Measurements from ENCODE around the gene ASTL.
A peak's percentile ranks its signal among the peaks of the same experiment; 100 is the strongest.

The ASTL gene

GRCh38 chr2:96146153-96146880 lies 8.0 kb upstream of the ASTL start:
- TF ChIP-seq ESRRG (CRISPR knock-in tag; IDR thresholded peaks at IDR 0.05) (no peak), RARB (CRISPR knock-in tag; IDR thresholded peaks at IDR 0.05) (no peak), ARNTL (CRISPR knock-in tag; IDR thresholded peaks at IDR 0.05; ENCODE audit: borderline replicate concordance, low read depth) (no peak), ZFP3 (CRISPR knock-in tag; IDR thresholded peaks at IDR 0.05) (no peak), OSR1 (CRISPR knock-in tag; IDR thresholded peaks at IDR 0.05) (no peak), GLIS3 (CRISPR knock-in tag; IDR thresholded peaks at IDR 0.05) (no peak), SNAI2 (CRISPR knock-in tag; IDR thresholded peaks at IDR 0.05) (no peak), CSRNP3 (CRISPR knock-in tag; IDR thresholded peaks at IDR 0.05) (no peak)
- peak; percentile 55 for ATAC-seq

- TF ChIP-seq ZFP30 (CRISPR knock-in tag; IDR thresholded peaks at IDR 0.05) (no peak), CSRNP3 (CRISPR knock-in tag; IDR thresholded peaks at IDR 0.05) (no peak), PATZ1 (CRISPR knock-in tag; IDR thresholded peaks at IDR 0.05; ENCODE audit: borderline replicate concordance) (no peak), ARNTL (CRISPR knock-in tag; IDR thresholded peaks at IDR 0.05; ENCODE audit: borderline replicate concordance, low read depth) (no peak), TCF4 (CRISPR knock-in tag; IDR thresholded peaks at IDR 0.05; ENCODE audit: borderline replicate concordance) (no peak), ZNF8 (CRISPR knock-in tag; IDR thresholded peaks at IDR 0.05) (no peak), CSDC2 (CRISPR knock-in tag; IDR thresholded peaks at IDR 0.05) (no peak), ZNF70 (CRISPR knock-in tag; IDR thresholded peaks at IDR 0.05) (no peak), TOX (CRISPR knock-in tag; IDR thresholded peaks at IDR 0.05; ENCODE audit: borderline replicate concordance) (no peak), PPARA (CRISPR knock-in tag; IDR thresholded peaks at IDR 0.05; ENCODE audit: borderline replicate concordance) (no peak), ZFP3 (CRISPR knock-in tag; IDR thresholded peaks at IDR 0.05) (no peak), CREB5 (CRISPR knock-in tag; IDR thresholded peaks at IDR 0.05; ENCODE audit: low read depth) (no peak), ZC3H10 (CRISPR knock-in tag; IDR thresholded peaks at IDR 0.05) (no peak), BACH2 (CRISPR knock-in tag; IDR thresholded peaks at IDR 0.05; ENCODE audit: borderline replicate concordance) (no peak), RARB (CRISPR knock-in tag; IDR thresholded peaks at IDR 0.05) (no peak)
- no peak for ATAC-seq
Observed at GRCh38 chr2:96145848-96146152, 7.5 kb upstream of the ASTL start.

GRCh38 chr2:96145036-96145847 lies 6.9 kb upstream of the ASTL start, which contains the start of gene DUSP2:
Gene DUSP2, minus strand, starts transcription at chr2:96145440. Its CDS starts 86 bp downstream, at chr2:96145354.
- ATAC-seq, result no peak
- TF ChIP-seq ARNTL (CRISPR knock-in tag; IDR thresholded peaks at IDR 0.05; ENCODE audit: borderline replicate concordance, low read depth) (no peak), TOX (CRISPR knock-in tag; IDR thresholded peaks at IDR 0.05; ENCODE audit: borderline replicate concordance) (no peak), ZNF70 (CRISPR knock-in tag; IDR thresholded peaks at IDR 0.05) (no peak), ZNF8 (CRISPR knock-in tag; IDR thresholded peaks at IDR 0.05) (no peak), SNAI2 (CRISPR knock-in tag; IDR thresholded peaks at IDR 0.05) (no peak), ZFP3 (CRISPR knock-in tag; IDR thresholded peaks at IDR 0.05) (no peak), ZC3H10 (CRISPR knock-in tag; IDR thresholded peaks at IDR 0.05) (no peak), GLIS3 (CRISPR knock-in tag; IDR thresholded peaks at IDR 0.05) (no peak), PPARA (CRISPR knock-in tag; IDR thresholded peaks at IDR 0.05; ENCODE audit: borderline replicate concordance) (no peak), RARB (CRISPR knock-in tag; IDR thresholded peaks at IDR 0.05) (no peak), ESRRG (CRISPR knock-in tag; IDR thresholded peaks at IDR 0.05) (no peak)

GRCh38 chr2:96144481-96145035 lies 6.3 kb upstream of the ASTL start:
- ATAC-seq, result no peak
- TF ChIP-seq TSHZ2 (CRISPR knock-in tag; IDR thresholded peaks at IDR 0.05) (no peak), ARNTL (CRISPR knock-in tag; IDR thresholded peaks at IDR 0.05; ENCODE audit: borderline replicate concordance, low read depth) (no peak), ZNF565 (CRISPR knock-in tag; conservative IDR thresholded peaks at IDR 0.05; ENCODE audit: low read depth) (no peak), ZFP30 (CRISPR knock-in tag; IDR thresholded peaks at IDR 0.05) (no peak), TOX (CRISPR knock-in tag; IDR thresholded peaks at IDR 0.05; ENCODE audit: borderline replicate concordance) (no peak), POU6F1 (CRISPR knock-in tag; IDR thresholded peaks at IDR 0.05; ENCODE audit: borderline replicate concordance, low read depth) (no peak)
